HL-60/S4 treated with retinoic acid at 250 ng/mL for 4 days and 3 days (cell line): ENCODE results near the gene IFT43.
"Not testable (repeated sequence)": the region's sequence is repeated elsewhere in the genome, so short reads cannot be mapped to it uniquely, and the experiment has no call there.

Experiments
- in situ Hi-C: fragments of 300-500 bp; cut with MboI; formaldehyde crosslinking; loops from 2 replicates; pipeline ENCODE4 v1.7.0; 2022; ENCODE audit warnings: low sequenced_read_pairs

The IFT43 gene

GRCh38 chr14:76007852-76008251, 22.3 kb downstream of the IFT43 start:
- in situ Hi-C loops: no loop called here

GRCh38 chr14:76009627-76010026, 24.1 kb downstream of the IFT43 start:
- in situ Hi-C loops: not testable (repeated sequence)

- in situ Hi-C loops: no loop called here
These were observed 26.4 kb downstream of the IFT43 start for GRCh38 chr14:76011930-76012329.

- in situ Hi-C loops: no loop called here
These were observed 26.8 kb downstream of the IFT43 start for GRCh38 chr14:76012354-76012753.

- in situ Hi-C loops: no loop called here
These were observed 29.6 kb downstream of the IFT43 start for GRCh38 chr14:76015191-76015590.

GRCh38 chr14:76015668-76016067, 30.1 kb downstream of the IFT43 start:
- in situ Hi-C loops: no loop called here

GRCh38 chr14:76019676-76020075, 34.1 kb downstream of the IFT43 start:
- in situ Hi-C loops: no loop called here

- in situ Hi-C loops: no loop called here
These were observed 37.4 kb downstream of the IFT43 start for GRCh38 chr14:76022991-76023390.

GRCh38 chr14:76023757-76024156, 38.2 kb downstream of the IFT43 start:
- in situ Hi-C loops: no loop called here

- in situ Hi-C loops: no loop called here
These were observed 38.8 kb downstream of the IFT43 start for GRCh38 chr14:76024211-76024907.

GRCh38 chr14:76034566-76034965, 49.0 kb downstream of the IFT43 start:
- in situ Hi-C loops: no loop called here

GRCh38 chr14:76040704-76041103, 55.1 kb downstream of the IFT43 start:
- in situ Hi-C loops: no loop called here

- in situ Hi-C loops: no loop called here
These were observed 60.2 kb downstream of the IFT43 start for GRCh38 chr14:76045773-76046172.

- in situ Hi-C loops: loop anchor here (25.0 kb wide), 2 partner anchors 312 to 587 kb away; no protein-coding TSS in a partner anchor
These were observed 64.7 kb downstream of the IFT43 start for GRCh38 chr14:76050250-76050649.

- in situ Hi-C loops: loop anchor here (25.0 kb wide), 2 partner anchors 311 to 586 kb away; no protein-coding TSS in a partner anchor
These were observed 65.3 kb downstream of the IFT43 start for GRCh38 chr14:76050797-76051392.

- in situ Hi-C loops: loop anchor here (25.0 kb wide), 2 partner anchors 310 to 585 kb away; no protein-coding TSS in a partner anchor
These were observed 66.3 kb downstream of the IFT43 start for GRCh38 chr14:76051717-76052465.

GRCh38 chr14:76053572-76054355, 68.2 kb downstream of the IFT43 start:
- in situ Hi-C loops: loop anchor here (25.0 kb wide), 2 partner anchors 309 to 584 kb away; no protein-coding TSS in a partner anchor

- in situ Hi-C loops: loop anchor here (25.0 kb wide), 2 partner anchors 307 to 582 kb away; no protein-coding TSS in a partner anchor
These were observed 69.8 kb downstream of the IFT43 start for GRCh38 chr14:76055330-76055729.

GRCh38 chr14:76056128-76056527, 70.6 kb downstream of the IFT43 start:
- in situ Hi-C loops: loop anchor here (25.0 kb wide), 2 partner anchors 306 to 581 kb away; no protein-coding TSS in a partner anchor

GRCh38 chr14:76057914-76058313, 72.4 kb downstream of the IFT43 start:
- in situ Hi-C loops: loop anchor here (25.0 kb wide), 2 partner anchors 304 to 579 kb away; no protein-coding TSS in a partner anchor
